ENCODE data around the gene PRKAA1.
"Not testable (repeated sequence)": the region's sequence is repeated elsewhere in the genome, so short reads cannot be mapped to it uniquely, and the experiment has no call there.

PRKAA1 gene

GRCh38 chr5:40720069-40720468 is 78.1 kb downstream of the PRKAA1 start:
- DNase-seq = no peak

DNA sequence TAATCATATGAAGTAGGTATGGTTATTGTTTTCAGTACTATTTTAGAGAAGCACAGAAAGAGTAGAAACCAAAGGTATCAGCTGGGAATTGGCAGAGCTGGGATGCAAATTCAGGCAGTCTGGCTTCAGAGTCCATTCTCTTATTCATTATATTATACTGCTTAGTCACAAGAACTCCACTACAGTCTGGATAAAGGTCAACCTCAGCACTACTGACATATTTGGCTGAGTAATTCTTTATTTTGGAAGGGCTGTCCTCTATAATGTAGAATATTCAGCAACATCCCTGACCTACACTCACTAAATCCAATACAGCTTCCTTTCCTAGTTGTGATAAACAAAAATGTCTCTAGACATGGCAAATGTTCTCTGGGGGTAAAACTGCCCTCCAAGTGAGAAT is 80.9 kb downstream of the PRKAA1 start:
- no peak for DNase-seq

- no peak for DNase-seq
Observed at GRCh38 chr5:40716590-40716989, 81.6 kb downstream of the PRKAA1 start.

- DNase-seq = peak in 1 of 5 experiments; percentile 47
Observed at GRCh38 chr5:40716000-40716399, 82.2 kb downstream of the PRKAA1 start.

DNA sequence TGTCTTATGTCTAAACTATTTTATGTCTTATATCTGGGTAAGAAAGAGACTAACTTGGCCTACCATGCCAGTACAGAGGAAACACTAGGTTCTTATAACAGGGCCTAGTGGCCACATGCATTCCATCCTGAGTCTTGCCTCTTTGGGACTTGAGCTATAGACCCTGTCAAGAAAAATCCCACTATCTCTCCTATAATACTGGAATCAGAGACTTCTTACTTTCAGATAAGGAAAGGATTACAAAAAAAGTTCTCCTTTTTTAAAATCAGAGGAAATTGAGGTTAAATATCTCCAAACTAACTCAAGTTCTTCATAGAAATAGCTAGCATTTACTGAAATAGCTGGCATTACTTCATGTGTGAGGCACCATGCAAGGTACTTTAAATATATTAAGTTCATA is 84.2 kb downstream of the PRKAA1 start:
- DNase-seq = no peak

DNA sequence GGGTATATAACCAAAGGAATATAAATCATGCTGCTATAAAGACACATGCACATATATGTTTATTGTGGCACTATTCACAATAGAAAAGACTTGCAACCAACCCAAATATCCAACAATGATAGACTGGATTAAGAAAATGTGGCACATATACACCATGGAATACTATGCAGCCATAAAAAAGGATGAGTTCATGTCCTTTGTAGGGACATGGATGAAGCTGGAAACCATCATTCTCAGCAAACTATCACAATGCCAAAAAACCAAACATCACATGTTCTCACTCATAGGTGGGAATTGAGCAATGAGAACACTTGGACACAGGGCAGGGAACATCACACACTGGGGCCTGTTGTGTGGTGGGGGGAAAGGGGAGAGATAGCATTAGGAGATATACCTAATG is 87.6 kb downstream of the PRKAA1 start:
- DNase-seq = not testable (repeated sequence)
